Measurements from ENCODE around the gene LYZL1.
A peak's percentile ranks its signal among the peaks of the same experiment; 100 is the strongest.
"Not testable (repeated sequence)": the region's sequence is repeated elsewhere in the genome, so short reads cannot be mapped to it uniquely, and the experiment has no call there.

LYZL1 gene

GRCh38 chr10:29304264-29304994, 15.6 kb downstream of the LYZL1 start:
- peak; percentile 53 for DNase-seq (ENCODE audit: insufficient read length, low spot score)
- peak; percentile 4 for FAIRE-seq

- FAIRE-seq: no peak
- no peak for DNase-seq (ENCODE audit: insufficient read length, low spot score)
These were observed 16.1 kb downstream of the LYZL1 start for GRCh38 chr10:29304995-29305335.

GRCh38 chr10:29306688-29307087, 17.8 kb downstream of the LYZL1 start:
- no peak for DNase-seq (ENCODE audit: insufficient read length, low spot score)

GRCh38 chr10:29308142-29308541, 19.3 kb downstream of the LYZL1 start:
- FAIRE-seq; DNase-seq (ENCODE audit: insufficient read length, low spot score): not testable (repeated sequence)

More at GRCh38 chr10:29306688-29307087, 17.8 kb downstream of the LYZL1 start:
- no peak for FAIRE-seq

- FAIRE-seq (no peak), DNase-seq (ENCODE audit: insufficient read length, low spot score) (no peak)
These were observed 20.6 kb downstream of the LYZL1 start for GRCh38 chr10:29309465-29309864.

- FAIRE-seq: peak; percentile 20
- DNase-seq (ENCODE audit: insufficient read length, low spot score): not testable (repeated sequence)
These were observed 21.6 kb downstream of the LYZL1 start for GRCh38 chr10:29310463-29310862.

- FAIRE-seq: no peak
- DNase-seq (ENCODE audit: insufficient read length, low spot score): no peak
These were observed 24.2 kb downstream of the LYZL1 start for GRCh38 chr10:29313071-29313470.

- no peak for FAIRE-seq
- DNase-seq (ENCODE audit: insufficient read length, low spot score): no peak
These were observed 25.9 kb downstream of the LYZL1 start for GRCh38 chr10:29314726-29315125.

- DNase-seq (ENCODE audit: insufficient read length, low spot score) (no peak), FAIRE-seq (no peak)
These were observed 26.9 kb downstream of the LYZL1 start for GRCh38 chr10:29315814-29316213.

- FAIRE-seq (no peak), DNase-seq (ENCODE audit: insufficient read length, low spot score) (no peak)
These were observed 27.6 kb downstream of the LYZL1 start for GRCh38 chr10:29316308-29317026.

GRCh38 chr10:29317027-29317420, 28.2 kb downstream of the LYZL1 start:
- FAIRE-seq (no peak), DNase-seq (ENCODE audit: insufficient read length, low spot score) (no peak)

GRCh38 chr10:29317423-29318021, 28.7 kb downstream of the LYZL1 start:
- no peak for FAIRE-seq
- no peak for DNase-seq (ENCODE audit: insufficient read length, low spot score)

- peak; percentile 25 for DNase-seq (ENCODE audit: insufficient read length, low spot score)
- peak; percentile 96 for FAIRE-seq
These were observed 29.5 kb downstream of the LYZL1 start for GRCh38 chr10:29318141-29319071.

GRCh38 chr10:29319205-29319781, 30.4 kb downstream of the LYZL1 start:
- DNase-seq (ENCODE audit: insufficient read length, low spot score): no peak
- no peak for FAIRE-seq

- not testable (repeated sequence) for DNase-seq (ENCODE audit: insufficient read length, low spot score); FAIRE-seq
These were observed 31.8 kb downstream of the LYZL1 start for GRCh38 chr10:29320680-29321121.

- FAIRE-seq (no peak), DNase-seq (ENCODE audit: insufficient read length, low spot score) (no peak)
These were observed 32.8 kb downstream of the LYZL1 start for GRCh38 chr10:29321656-29322055.

- DNase-seq (ENCODE audit: insufficient read length, low spot score) (no peak), FAIRE-seq (no peak)
These were observed 34.0 kb downstream of the LYZL1 start for GRCh38 chr10:29322918-29323317.

GRCh38 chr10:29323367-29323766, 34.5 kb downstream of the LYZL1 start:
- FAIRE-seq (no peak), DNase-seq (ENCODE audit: insufficient read length, low spot score) (no peak)

GRCh38 chr10:29324220-29324841, 35.5 kb downstream of the LYZL1 start:
- FAIRE-seq: no peak
- no peak for DNase-seq (ENCODE audit: insufficient read length, low spot score)

- FAIRE-seq (no peak), DNase-seq (ENCODE audit: insufficient read length, low spot score) (no peak)
These were observed 37.4 kb downstream of the LYZL1 start for GRCh38 chr10:29326299-29326698.

All from HTR-8/SVneo (cell line).